HG02840 (cell line): ENCODE measurements around the gene CAPZA2.
"Not testable (repeated sequence)": the region's sequence is repeated elsewhere in the genome, so short reads cannot be mapped to it uniquely, and the experiment has no call there.

Experiments
- ATAC-seq: cut with Tn5 transposase; IDR thresholded peaks from one replicate; pipeline ENCODE4 v1.9.1; 2021; ENCODE audit warnings: mild to moderate bottlenecking, moderate library complexity, moderate number of reproducible peaks; ENCODE audit not compliant: unreplicated experiment, low FRiP score

The CAPZA2 gene

GRCh38 chr7:116952635-116953371 lies 90.4 kb downstream of the CAPZA2 start:
- peak; percentile 16 for ATAC-seq

DNA sequence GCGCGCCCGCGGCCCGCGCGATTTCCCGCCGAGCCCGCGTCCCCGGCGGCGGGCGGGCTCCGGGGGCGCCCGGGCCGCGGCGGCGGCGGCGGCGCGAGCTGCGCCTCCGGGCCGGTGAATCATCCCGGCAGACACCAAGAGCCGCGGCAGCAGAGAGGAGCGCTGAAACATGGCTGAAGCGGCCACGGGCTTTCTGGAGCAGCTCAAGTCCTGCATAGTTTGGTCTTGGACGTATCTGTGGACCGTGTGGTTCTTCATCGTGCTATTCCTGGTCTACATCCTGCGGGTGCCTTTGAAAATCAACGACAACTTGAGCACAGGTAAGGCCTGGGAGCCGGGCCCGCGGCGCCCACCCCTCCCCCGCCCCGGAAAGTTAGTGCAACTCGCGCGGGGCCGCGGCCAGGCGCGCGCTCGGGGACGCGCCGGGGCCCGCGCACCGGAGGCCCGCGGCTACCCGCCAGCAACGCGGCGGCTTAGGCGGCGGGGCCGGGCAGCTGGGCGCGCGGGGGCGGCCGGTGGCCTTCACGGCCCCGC lies 91.1 kb downstream of the CAPZA2 start, which contains the start of gene ST7:
Gene ST7, plus strand, starts transcription at position 130 of the 534 bp plus-strand sequence. Its CDS starts 40 bp downstream, at position 170.
- ATAC-seq = peak; percentile 35

DNA sequence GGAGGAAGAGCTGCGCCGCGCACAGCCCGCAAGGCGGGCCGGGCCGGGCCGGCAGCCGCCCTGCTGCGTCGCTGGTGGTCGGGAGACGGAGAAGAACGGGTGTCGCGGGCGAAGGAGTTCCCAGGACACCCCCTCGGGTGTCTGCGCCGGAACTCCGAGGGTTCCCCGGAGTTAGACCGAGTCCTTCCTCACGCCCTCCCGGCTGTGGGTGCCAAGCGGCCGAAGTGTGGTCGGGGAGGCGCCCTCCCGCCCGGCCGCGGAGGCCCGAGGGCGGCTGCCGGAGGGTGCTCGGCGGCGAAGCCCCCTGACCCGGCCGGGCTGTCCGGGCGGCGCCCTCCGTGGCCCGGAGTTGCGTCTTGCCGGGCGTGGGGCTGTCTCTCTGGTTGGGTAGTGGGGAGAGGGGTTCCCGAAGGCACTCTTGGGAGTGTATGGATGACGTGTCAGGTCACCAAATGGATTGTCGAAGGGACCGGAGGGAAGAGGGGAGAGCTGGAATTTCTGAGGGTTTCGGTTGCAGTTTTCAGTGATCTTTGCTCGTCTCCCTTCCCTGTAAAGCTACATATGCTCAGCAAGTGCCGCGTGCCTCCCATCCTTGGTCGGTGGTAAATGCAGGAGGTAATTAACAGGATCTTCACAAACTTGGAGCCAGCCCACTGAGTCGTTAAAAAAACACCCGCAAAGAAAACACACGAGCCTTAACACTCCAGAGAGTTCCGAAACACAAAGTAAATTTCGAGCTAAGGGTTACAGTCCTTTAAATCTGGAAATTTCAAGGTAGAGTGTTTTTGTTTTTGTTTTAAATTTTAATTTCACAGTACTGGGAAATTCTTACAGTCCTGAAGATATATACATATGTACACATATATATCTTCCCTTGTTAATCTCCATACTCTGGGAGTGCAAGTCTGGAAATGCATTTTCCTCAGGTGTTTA lies 91.8 kb downstream of the CAPZA2 start:
- peak; percentile 21 for ATAC-seq

DNA sequence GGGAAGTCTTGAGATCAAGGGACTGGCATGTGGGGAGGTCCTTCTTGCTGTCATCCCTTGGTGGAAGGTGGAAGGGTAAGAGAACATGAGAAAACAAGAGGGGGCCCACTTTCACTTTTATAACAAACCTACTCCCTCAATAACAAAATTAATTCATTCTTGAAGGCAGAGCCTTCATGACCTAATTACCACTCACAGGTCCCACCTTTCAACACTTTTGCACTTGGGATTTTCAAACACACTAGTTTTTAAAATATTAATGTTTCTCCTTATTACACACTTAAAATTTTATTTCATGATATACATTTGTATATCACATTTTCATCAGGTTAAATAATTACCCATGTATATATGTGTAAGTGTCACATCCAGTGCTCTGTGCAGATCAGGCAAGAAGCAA lies 93.0 kb downstream of the CAPZA2 start:
- ATAC-seq = no peak

DNA sequence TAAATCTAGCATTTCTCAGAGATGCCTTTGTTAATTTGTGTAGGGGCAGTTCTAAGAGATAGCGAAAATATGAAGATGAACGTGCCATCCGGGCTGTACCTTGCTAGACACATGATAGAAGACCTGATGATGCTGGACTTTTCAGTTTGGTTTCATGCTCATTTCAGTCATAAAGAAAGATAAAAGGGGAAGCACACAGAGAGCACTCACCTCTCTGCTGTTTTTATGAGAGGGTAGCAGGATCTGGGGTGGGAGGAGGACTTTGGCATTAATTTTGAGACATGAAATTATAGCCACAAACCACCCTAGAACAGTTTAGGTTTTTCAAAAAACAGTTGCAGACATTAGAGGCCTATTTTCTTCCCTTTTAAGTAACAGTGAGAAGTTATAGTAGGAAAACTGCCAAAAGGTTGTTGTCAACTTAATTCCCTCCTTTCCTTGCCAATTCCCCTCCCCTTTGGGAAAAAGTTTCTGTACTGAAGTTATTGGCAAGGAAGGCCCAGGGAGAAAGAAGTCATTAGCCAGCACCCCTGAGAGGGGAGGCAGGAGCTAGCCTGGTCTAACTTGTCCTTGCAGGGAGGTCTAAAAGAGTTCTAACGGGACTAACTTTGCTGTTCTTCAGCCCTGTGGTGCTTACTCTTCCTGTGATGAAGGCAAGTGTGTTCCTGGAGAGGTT lies 93.6 kb downstream of the CAPZA2 start:
- peak; percentile 66 for ATAC-seq

- ATAC-seq = no peak
Measured at GRCh38 chr7:116956477-116956804, 94.1 kb downstream of the CAPZA2 start.

GRCh38 chr7:116957874-116958273 lies 95.5 kb downstream of the CAPZA2 start:
- peak; percentile 33 for ATAC-seq

DNA sequence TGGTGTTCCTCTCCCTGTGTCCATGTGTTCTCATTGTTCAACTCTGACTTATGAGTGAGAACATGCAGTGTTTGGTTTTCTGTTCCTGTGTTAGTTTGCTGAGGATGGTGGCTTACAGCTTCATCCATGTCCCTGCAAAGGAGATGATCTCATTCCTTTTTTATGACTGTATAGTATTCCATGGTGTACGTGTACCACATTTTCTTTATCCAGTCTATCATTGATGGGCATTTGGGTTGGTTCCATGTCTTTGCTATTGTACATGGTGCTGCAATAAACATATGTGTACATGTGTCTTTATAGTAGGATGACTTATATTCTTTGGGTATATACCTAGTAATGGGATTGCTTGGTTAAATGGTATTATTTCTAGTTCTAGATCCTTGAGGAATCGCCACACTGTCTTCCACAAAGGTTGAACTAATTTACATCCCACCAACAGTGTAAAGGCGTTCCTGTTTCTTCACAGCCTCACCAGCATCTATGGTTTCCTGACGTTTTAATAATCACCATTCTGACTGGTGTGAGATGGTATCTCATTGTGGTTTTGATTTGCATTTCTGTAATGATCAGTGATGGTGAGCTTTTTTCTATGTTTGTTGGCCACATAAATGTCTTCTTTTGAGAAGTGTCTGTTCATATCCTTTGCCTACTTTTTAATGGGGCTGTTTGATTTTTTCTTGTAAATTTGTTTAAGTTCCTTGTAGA lies 99.7 kb downstream of the CAPZA2 start:
- not testable (repeated sequence) for ATAC-seq

GRCh38 chr7:116963234-116963633 lies 100.8 kb downstream of the CAPZA2 start:
- no peak for ATAC-seq

GRCh38 chr7:116966601-116967000 lies 104.2 kb downstream of the CAPZA2 start:
- ATAC-seq = no peak

GRCh38 chr7:116967254-116967922 lies 105.0 kb downstream of the CAPZA2 start:
- ATAC-seq = no peak

- no peak for ATAC-seq
Measured at GRCh38 chr7:116967983-116968382, 105.6 kb downstream of the CAPZA2 start.

GRCh38 chr7:116968631-116969030 lies 106.2 kb downstream of the CAPZA2 start:
- ATAC-seq = no peak

DNA sequence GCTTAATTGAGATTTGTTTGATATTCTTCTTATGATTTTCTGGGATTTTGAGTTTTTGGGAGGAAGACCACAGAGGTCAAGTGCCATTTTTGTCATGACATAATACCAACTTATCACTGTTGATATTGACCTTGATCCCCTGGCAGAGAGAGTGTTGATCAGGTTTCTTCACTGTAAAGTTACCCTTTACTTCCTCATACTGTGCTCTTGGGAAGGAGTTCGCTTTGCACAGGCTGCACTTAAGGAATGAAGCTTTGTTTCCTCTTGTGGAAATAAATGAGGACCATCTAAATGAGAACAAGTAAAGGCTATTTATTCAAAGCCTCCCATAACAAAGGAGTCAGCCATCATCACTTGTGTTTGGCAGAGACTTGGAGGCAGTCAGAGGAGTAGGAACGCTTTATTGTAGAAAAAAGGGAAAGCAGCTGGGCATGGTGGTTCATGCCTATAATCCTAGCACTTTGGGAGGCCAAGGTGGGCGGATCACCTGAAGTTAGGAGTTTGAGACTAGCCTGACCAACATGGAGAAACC lies 107.0 kb downstream of the CAPZA2 start:
- ATAC-seq = no peak

- peak; percentile 80 for ATAC-seq
Measured at GRCh38 chr7:116970238-116970910, 108.0 kb downstream of the CAPZA2 start.

DNA sequence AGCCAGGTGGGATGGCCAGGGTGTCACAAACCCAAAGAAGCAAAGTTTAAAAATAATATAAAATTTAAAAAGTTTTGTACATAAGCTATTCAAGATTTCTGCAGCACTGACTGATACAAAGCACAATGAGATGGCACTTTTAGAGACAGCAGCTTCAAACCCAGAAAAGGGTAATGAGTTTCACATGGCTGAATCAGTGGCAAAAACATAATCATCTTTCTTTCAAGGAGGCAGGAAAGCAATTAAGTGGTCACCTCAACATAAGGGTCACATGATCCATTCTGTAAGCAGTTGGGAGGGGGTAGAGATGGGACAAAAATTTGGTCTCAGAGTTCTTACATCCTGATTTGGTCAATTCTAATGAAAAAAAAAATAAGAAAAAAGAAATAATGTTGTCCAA lies 108.8 kb downstream of the CAPZA2 start:
- not testable (repeated sequence) for ATAC-seq
